HepG2 (cell line): ENCODE results near the gene JMJD8. TPM values are rescaled to one million over a fixed set of nuclear protein-coding genes. Genes with fewer than 3 reads are reported as not detected.

Source experiments
- ATAC-seq: fragments of 200-7000 bp; cut with Tn5 transposase; 3 replicates; pipeline ENCODE4 v1.9.1; 2020; ENCODE audit warnings: mild to moderate bottlenecking, moderate library complexity
- BruUV-seq: library from RNA; stranded (reverse); fragments of 400-500 nt; replicated peaks from 2 replicates; lab custom pipeline; 2021; lab: Mats Ljungman, UMichigan
- CTCF ChIA-PET: fragments of 300-600 bp; formaldehyde crosslinking; extraction: SDS; loops from one replicate; lab custom pipeline; 2021; ENCODE audit warnings: low total read pairs, inconsistent platforms, low intra/inter-chr PET ratio; lab: Yijun Ruan, JAX
- POLR2A ChIA-PET: fragments of 350-600 bp; sonication (Branson Sonifier 250); formaldehyde crosslinking; loops from one replicate; lab custom pipeline; 2020; ENCODE audit warnings: antibody characterized with exemption, inconsistent platforms; lab: Yijun Ruan, JAX
- DNase-seq: peaks from one replicate; pipeline ENCODE4 v3.0.0-alpha.2; 2015; ENCODE audit warnings: low spot score
- FAIRE-seq: peaks from 3 replicates; lab custom pipeline; 2011; peaks lifted over from hg19 to GRCh38; lab: Jason Lieb, UNC
- H2AFZ ChIP-seq: one replicate; pipeline ENCODE4 v1.6.1; 2011; ENCODE audit warnings: low read length, inconsistent platforms
- H3K27ac ChIP-seq: fragments of 300-600 bp; 3 replicates; pipeline ENCODE4 v1.8.0; 2011; ENCODE audit warnings: mixed run types, mild to moderate bottlenecking, mixed read lengths, low read length, inconsistent platforms; ENCODE audit not compliant: insufficient read depth; ENCODE audit errors: extremely low read length
- H3K27me3 ChIP-seq, 2 experiments: fragments of 200-600 bp in 1 of 2; 2 replicates in 1 of 2; 3 replicates in 1 of 2; pipeline versions ENCODE4 v1.6.0 to v1.8.0; 2011; ENCODE audit warnings: low read length in 2 of 2, mild to moderate bottlenecking in 2 of 2, moderate library complexity in 2 of 2, inconsistent platforms in 1 of 2; ENCODE audit not compliant: insufficient read depth in 2 of 2, control insufficient read depth in 1 of 2
- H3K36me3 ChIP-seq, 2 experiments: fragments of 200-600 bp in 1 of 2; replicated peaks in 1 of 2; 2 replicates in 1 of 2; 3 replicates in 1 of 2; pipeline versions ENCODE4 v1.5.1 to v1.8.0; 2011; ENCODE audit warnings: low read length in 2 of 2, inconsistent platforms in 1 of 2; ENCODE audit not compliant: insufficient read depth in 2 of 2, control insufficient read depth in 1 of 2
- H3K4me1 ChIP-seq: 2 replicates; pipeline ENCODE4 v1.5.1; 2012; ENCODE audit warnings: low read length, inconsistent platforms; ENCODE audit not compliant: insufficient read depth
- H3K4me2 ChIP-seq: 2 replicates; pipeline ENCODE4 v1.6.0; 2011; ENCODE audit warnings: low read depth, low read length, inconsistent platforms
- H3K4me3 ChIP-seq, 3 experiments: fragments of 200-600 bp in 1 of 3; sonication (generic), shearing (Covaris generic) in 1 of 3; replicated peaks in 1 of 3; 2 replicates each; pipeline ENCODE4 v1.5.1; 2011 to 2016; ENCODE audit warnings: low read length in 3 of 3, inconsistent platforms in 2 of 3, low read depth in 2 of 3, mild to moderate bottlenecking in 2 of 3, control low read depth in 1 of 3, mixed read lengths in 1 of 3; ENCODE audit not compliant: insufficient read depth in 1 of 3
- H3K79me2 ChIP-seq: one replicate; pipeline ENCODE4 v1.6.1; 2011; ENCODE audit warnings: low read length, inconsistent platforms; ENCODE audit not compliant: insufficient read depth
- H3K9ac ChIP-seq: 2 replicates; pipeline ENCODE4 v1.6.0; 2011; ENCODE audit warnings: mild to moderate bottlenecking, low read depth, low read length, inconsistent platforms; ENCODE audit not compliant: insufficient read depth
- H3K9me3 ChIP-seq: 2 replicates; pipeline ENCODE4 v1.5.1; 2012; ENCODE audit warnings: mild to moderate bottlenecking, low read length
- H4K20me1 ChIP-seq: 2 replicates; pipeline ENCODE4 v1.6.0; 2011; ENCODE audit warnings: inconsistent platforms, mild to moderate bottlenecking, low read length, moderate library complexity; ENCODE audit not compliant: insufficient read depth
- CBX1 ChIP-seq: IDR thresholded peaks from one replicate; pipeline ENCODE4 v1.6.1; 2016; ENCODE audit warnings: antibody characterized with exemption, low read depth
- CHD2 ChIP-seq: IDR thresholded peaks from 2 replicates; pipeline ENCODE4 v1.6.1; 2011; ENCODE audit warnings: low read depth, low read length, improper control_type of control experiment
- DBP ChIP-seq: sonication (generic); formaldehyde crosslinking; IDR thresholded peaks from 2 replicates; pipeline ENCODE4 v1.4.0; 2020; ENCODE audit warnings: missing genetic modification reagents; ENCODE audit errors: not compliant biosample characterization
- KDM5B ChIP-seq: sonication (generic); formaldehyde crosslinking; IDR thresholded peaks from 2 replicates; pipeline ENCODE4 v1.4.0; 2020; ENCODE audit warnings: missing genetic modification reagents, mild to moderate bottlenecking, borderline replicate concordance
- KLF15 ChIP-seq: sonication (generic); formaldehyde crosslinking; IDR thresholded peaks from 2 replicates; pipeline ENCODE4 v1.8.1; 2023; ENCODE audit warnings: borderline replicate concordance, mild to moderate bottlenecking, inconsistent platforms, missing genetic modification reagents, mixed read lengths
- SMAD1 ChIP-seq: sonication (generic); formaldehyde crosslinking; IDR thresholded peaks from 2 replicates; pipeline ENCODE4 v1.4.0; 2020; ENCODE audit warnings: missing genetic modification reagents, low read depth, mild to moderate bottlenecking, borderline replicate concordance
- SP1 ChIP-seq, 2 experiments: fragments of 450-650 bp in 1 of 2; sonication (generic) in 1 of 2; formaldehyde crosslinking in 1 of 2; IDR thresholded peaks; 2 replicates each; pipeline versions ENCODE4 v1.4.0 to v1.6.1; 2016 to 2020; ENCODE audit warnings: missing genetic modification reagents in 1 of 2
- SYNCRIP ChIP-seq: fragments of 200-400 bp; formaldehyde crosslinking; IDR thresholded peaks from 2 replicates; pipeline ENCODE4 v1.6.1; 2018; ENCODE audit warnings: mild to moderate bottlenecking, low read depth, low read length; ENCODE audit not compliant: insufficient read depth
- TMF1 ChIP-seq: sonication (generic); formaldehyde crosslinking; IDR thresholded peaks from 2 replicates; pipeline ENCODE4 v1.8.1; 2022; ENCODE audit warnings: low read depth, missing genetic modification reagents
- ZBTB1 ChIP-seq: sonication (generic); formaldehyde crosslinking; IDR thresholded peaks from 2 replicates; pipeline ENCODE4 v1.4.0; 2020; ENCODE audit warnings: missing genetic modification reagents, borderline replicate concordance
- ZFP36 ChIP-seq: fragments of 150-350 bp; IDR thresholded peaks from 2 replicates; pipeline ENCODE4 v1.6.1; 2018; ENCODE audit warnings: borderline replicate concordance, low read length, low read depth; ENCODE audit not compliant: partially characterized antibody
- ZNF281 ChIP-seq: sonication (generic); formaldehyde crosslinking; IDR thresholded peaks from 2 replicates; pipeline ENCODE4 v1.4.0; 2020; ENCODE audit warnings: missing genetic modification reagents, borderline replicate concordance
- ZNF382 ChIP-seq: sonication (generic); formaldehyde crosslinking; IDR thresholded peaks from 2 replicates; pipeline ENCODE4 v1.5.0; 2020; ENCODE audit warnings: missing genetic modification reagents, mild to moderate bottlenecking, borderline replicate concordance
- ZNF556 ChIP-seq: sonication (generic); formaldehyde crosslinking; IDR thresholded peaks from 2 replicates; pipeline ENCODE4 v1.4.0; 2020; ENCODE audit warnings: mild to moderate bottlenecking, missing genetic modification reagents, borderline replicate concordance
- ZNF768 ChIP-seq: sonication (generic); formaldehyde crosslinking; IDR thresholded peaks from 2 replicates; pipeline ENCODE4 v1.4.0; 2020; ENCODE audit warnings: missing genetic modification reagents
- ZSCAN12 ChIP-seq: sonication (generic); formaldehyde crosslinking; IDR thresholded peaks from 2 replicates; pipeline ENCODE4 v1.9.0; 2021; ENCODE audit warnings: mild to moderate bottlenecking, missing genetic modification reagents
- ZSCAN21 ChIP-seq: sonication (generic); formaldehyde crosslinking; IDR thresholded peaks from 2 replicates; pipeline ENCODE4 v1.8.0; 2022; ENCODE audit warnings: mild to moderate bottlenecking, missing genetic modification reagents, moderate library complexity, borderline replicate concordance
- WGBS: methylation state at CpG from one replicate; pipeline ENCODE4 v1.1.6; 2017; ENCODE audit warnings: low lambda C conversion rate; 5-methylcytosine and 5-hydroxymethylcytosine counted together
- in situ Hi-C: cut with HindIII; loops from 2 replicates; pipeline ENCODE4 v1.10.0; 2017; ENCODE audit warnings: low pct_unique_long_range_greater_than_20kb; ENCODE audit not compliant: extremely low pct_ligation_motif_present
- intact Hi-C: fragments of 100-400 bp; cut with micrococcal nuclease; formaldehyde crosslinking; loops from one replicate; pipeline ENCODE4 v1.10.0; 2022; ENCODE audit not compliant: unreplicated experiment
- polyA plus RNA-seq, 8 experiments: library from polyadenylated mRNA; depleted of rRNA in 3 of 8; stranded (reverse) in 7 of 8; unstranded in 1 of 8; fragments of >200 nt; fragmentation: Illumina TruSeq in 4 of 8; extraction: Trizol in 4 of 8; gene quantifications; 2 replicates each; pipeline versions ENCODE4 v1.2.1 to v1.2.3, GENCODE V29; 2011 to 2016; ENCODE audit warnings: low read depth in 4 of 8, missing spikeins in 1 of 8, mixed read lengths in 1 of 8; ENCODE audit not compliant: insufficient read depth in 1 of 8
- total RNA-seq, 5 experiments: library from RNA; depleted of rRNA; stranded (reverse); fragments of >200 nt; fragmentation: Illumina TruSeq; extraction: Trizol; gene quantifications; 2 replicates each; pipeline ENCODE4 v1.2.3, GENCODE V29; 2016; ENCODE audit warnings: low read depth in 1 of 5
- TF ChIP-seq, protein P1 (sequence below): IDR thresholded peaks from 2 replicates; pipeline ENCODE4 v1.6.1; 2016; ENCODE audit warnings: mild to moderate bottlenecking, missing biosample characterization, missing genetic modification reagents

The JMJD8 gene
- total and polyA plus RNA-seq, 2 of the 13 experiments (the other 11 are each of a cell fraction or from before 2014, with no cell fraction given), result 2.6 to 11.8 TPM

DNA sequence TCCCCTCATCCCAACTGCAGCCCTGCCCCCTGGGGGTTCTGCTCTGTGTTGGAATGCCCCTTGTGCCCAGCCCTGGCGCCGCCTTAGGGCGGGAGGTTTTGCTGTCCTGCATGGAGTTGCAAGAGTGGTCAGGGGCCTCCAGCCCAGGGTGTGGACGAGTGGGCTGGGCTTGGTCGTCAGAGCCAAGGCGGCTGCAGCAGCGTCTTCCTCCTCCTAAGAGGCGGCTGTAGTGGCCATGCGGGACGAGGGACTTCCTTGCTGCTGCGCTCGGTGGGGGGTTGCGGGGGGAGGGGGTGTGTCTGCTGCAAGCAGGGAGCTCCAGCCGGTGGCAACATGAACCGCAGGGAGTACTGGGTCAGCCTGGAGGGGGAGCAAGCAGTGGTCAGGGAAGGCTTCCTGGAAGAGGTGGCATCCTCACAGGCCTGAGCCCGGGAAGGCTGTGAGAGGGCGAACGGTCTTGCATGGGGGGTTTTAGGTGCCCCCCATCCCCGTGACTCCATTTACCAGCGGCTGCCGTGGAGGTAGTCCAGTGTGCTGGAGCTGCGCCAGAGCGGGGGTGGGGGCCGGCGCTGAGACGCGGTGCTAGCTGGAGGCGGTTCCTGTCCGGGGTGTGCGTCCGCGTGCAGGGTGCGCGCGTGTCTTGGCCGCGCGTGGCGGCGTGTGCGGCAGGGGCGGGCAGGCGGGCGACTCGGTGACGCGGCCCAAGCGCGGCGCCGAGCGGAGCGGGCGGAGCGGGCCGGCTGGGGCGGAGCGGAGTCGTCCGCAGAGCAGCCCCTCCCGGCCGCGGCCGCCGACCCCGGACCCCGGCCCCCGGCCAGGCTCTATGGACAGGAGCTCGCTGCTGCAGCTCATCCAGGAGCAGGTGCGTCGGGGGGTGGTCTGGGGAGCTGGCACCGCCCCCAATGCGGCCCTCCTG is 8.9 kb downstream of the JMJD8 start, which contains the start of gene RHBDL1:
Gene RHBDL1, plus strand, starts transcription at position 704 of the 916 bp plus-strand sequence. Its CDS starts 120 bp downstream, at position 824.
- Histone ChIP-seq H3K9ac (peak within 1 kb of the TSS; percentile 58), H3K9me3 (no peaks in the 10 kb centered on the region), H3K27me3 (no peaks in the 10 kb centered on the region; a peak in 1 of 5 replicates), H2AFZ (no peak within 1 kb of the TSS), H3K4me1 (peaks cover 35% of the 10 kb centered on the region), H3K79me2 (no peaks in the 10 kb centered on the region), H3K4me2 (peak within 1 kb of the TSS; percentile 87), H3K36me3 (peaks cover 18 to 32% of the 10 kb centered on the region in 2 experiments; a peak in 4 of 5 replicates), H3K4me3 (peak within 1 kb of the TSS; percentile 42 to 74 (median 52); a peak in 5 of 6 replicates), H3K27ac (peak within 1 kb of the TSS; percentile 60), H4K20me1 (no peaks in the 10 kb centered on the region)
- intact Hi-C loops, result no loop called here
- peak; percentile 26 for DNase-seq
- in situ Hi-C loops, result no loop called here
- no peak for FAIRE-seq
- peak; percentile 1 for ATAC-seq
- no TSS peak for BruUV-seq
- 31% methylated on average over 9 of the region's 73 CpGs for WGBS
- ChIA-PET POLR2A (interaction anchor here (0.8 to 1.9 kb wide), 6 partner anchors 8 to 45 kb away, joined by 3 to 12 read pairs (median 4); partner anchors contain the start of genes RHOT2, WDR24 and WDR90), CTCF (no interaction called here)
- no peak for TF ChIP-seq ZBTB1 (CRISPR knock-in tag)
- TF ChIP-seq SMAD1 (CRISPR knock-in tag), result peak; percentile 87; the same call in 1 of the 2 replicates
- TF ChIP-seq ZSCAN21 (CRISPR knock-in tag), result peak; percentile 76; the same call in 1 of the 2 replicates
- TF ChIP-seq TMF1, result 0 out of 2 replicates have a peak, but pooled peaks have one; percentile 26
- peak; percentile 99 for TF ChIP-seq ZFP36
- TF ChIP-seq ZSCAN12 (CRISPR knock-in tag), result no peak
- peak; percentile 13; the same call in 1 of the 2 replicates for TF ChIP-seq ZNF768 (CRISPR knock-in tag)
- TF ChIP-seq, protein P1, sequence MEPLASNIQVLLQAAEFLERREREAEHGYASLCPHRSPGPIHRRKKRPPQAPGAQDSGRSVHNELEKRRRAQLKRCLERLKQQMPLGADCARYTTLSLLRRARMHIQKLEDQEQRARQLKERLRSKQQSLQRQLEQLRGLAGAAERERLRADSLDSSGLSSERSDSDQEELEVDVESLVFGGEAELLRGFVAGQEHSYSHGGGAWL (CRISPR knock-in tag), result peak; percentile 49; the same call in 1 of the 2 replicates
- TF ChIP-seq ZNF382 (CRISPR knock-in tag), result no peak
- no peak for TF ChIP-seq ZNF556 (CRISPR knock-in tag)
- TF ChIP-seq SP1 (IDR thresholded peaks at IDR 0.05), result no peak
- TF ChIP-seq SP1 (CRISPR knock-in tag; IDR thresholded peaks at IDR 0.05), result no peak
- TF ChIP-seq CBX1, result peak; percentile 27
- no peak for TF ChIP-seq SYNCRIP
- no peak for TF ChIP-seq DBP (CRISPR knock-in tag)
- peak; percentile 4; the same call in 1 of the 2 replicates for TF ChIP-seq KDM5B (CRISPR knock-in tag)
- peak; percentile 34; the same call in 1 of the 2 replicates for TF ChIP-seq ZNF281
- no peak for TF ChIP-seq KLF15 (CRISPR knock-in tag)
- no peak for TF ChIP-seq CHD2
